NCI-H748 (cell line): ENCODE data around the gene ZFPL1.

Experiments
- DNase-seq: peaks from one replicate; lab custom pipeline; 2025; ENCODE audit not compliant: unreplicated experiment; lab: John Stamatoyannopoulos, UW

The ZFPL1 gene

GRCh38 chr11:65089621-65090020 lies 5.6 kb downstream of the ZFPL1 start:
- DNase-seq = no peak

GRCh38 chr11:65090628-65091027 lies 6.6 kb downstream of the ZFPL1 start:
- no peak for DNase-seq

GRCh38 chr11:65095427-65095826 lies 11.4 kb downstream of the ZFPL1 start:
- DNase-seq = no peak

- DNase-seq = peak; percentile 93
These were observed 12.2 kb downstream of the ZFPL1 start, which contains the start of gene VPS51 for GRCh38 chr11:65095974-65096806. TSS of gene VPS51 (plus strand) at chr11:65096214. CDS start at chr11:65096251, 37 bp downstream.

GRCh38 chr11:65096926-65097325 lies 12.9 kb downstream of the ZFPL1 start:
- no peak for DNase-seq

- DNase-seq = no peak
These were observed 16.8 kb downstream of the ZFPL1 start for GRCh38 chr11:65100674-65101350.

- no peak for DNase-seq
These were observed 18.4 kb downstream of the ZFPL1 start for GRCh38 chr11:65102142-65103095.

- DNase-seq = no peak
These were observed 19.5 kb downstream of the ZFPL1 start for GRCh38 chr11:65103476-65103875.

- no peak for DNase-seq
These were observed 20.6 kb downstream of the ZFPL1 start for GRCh38 chr11:65104628-65105027.

GRCh38 chr11:65107078-65107477 lies 23.1 kb downstream of the ZFPL1 start:
- no peak for DNase-seq

- DNase-seq = no peak
These were observed 23.9 kb downstream of the ZFPL1 start for GRCh38 chr11:65107751-65108468.

GRCh38 chr11:65108469-65109123 lies 24.6 kb downstream of the ZFPL1 start:
- DNase-seq = no peak

- no peak for DNase-seq
These were observed 25.5 kb downstream of the ZFPL1 start for GRCh38 chr11:65109231-65110198.

- peak; percentile 80 for DNase-seq
These were observed 26.4 kb downstream of the ZFPL1 start for GRCh38 chr11:65110354-65110861.

- no peak for DNase-seq
These were observed 27.2 kb downstream of the ZFPL1 start for GRCh38 chr11:65111159-65111743.

GRCh38 chr11:65111744-65112545 lies 27.9 kb downstream of the ZFPL1 start, which contains the start of gene TM7SF2:
TSS of gene TM7SF2 (plus strand) at chr11:65111872. CDS start at chr11:65112016, 144 bp downstream.
- DNase-seq = peak; percentile 98
